HG03520 (cell line): ENCODE data around the gene BCAS1.
"Not testable (repeated sequence)": the region's sequence is repeated elsewhere in the genome, so short reads cannot be mapped to it uniquely, and the experiment has no call there.

ENCODE experiments used
- ATAC-seq: cut with Tn5 transposase; IDR thresholded peaks from one replicate; pipeline ENCODE4 v1.9.1; 2021; ENCODE audit warnings: mild to moderate bottlenecking, moderate library complexity; ENCODE audit not compliant: unreplicated experiment

BCAS1 gene

GRCh38 chr20:53933232-53933846, 137.1 kb downstream of the BCAS1 start:
- ATAC-seq: no peak

DNA sequence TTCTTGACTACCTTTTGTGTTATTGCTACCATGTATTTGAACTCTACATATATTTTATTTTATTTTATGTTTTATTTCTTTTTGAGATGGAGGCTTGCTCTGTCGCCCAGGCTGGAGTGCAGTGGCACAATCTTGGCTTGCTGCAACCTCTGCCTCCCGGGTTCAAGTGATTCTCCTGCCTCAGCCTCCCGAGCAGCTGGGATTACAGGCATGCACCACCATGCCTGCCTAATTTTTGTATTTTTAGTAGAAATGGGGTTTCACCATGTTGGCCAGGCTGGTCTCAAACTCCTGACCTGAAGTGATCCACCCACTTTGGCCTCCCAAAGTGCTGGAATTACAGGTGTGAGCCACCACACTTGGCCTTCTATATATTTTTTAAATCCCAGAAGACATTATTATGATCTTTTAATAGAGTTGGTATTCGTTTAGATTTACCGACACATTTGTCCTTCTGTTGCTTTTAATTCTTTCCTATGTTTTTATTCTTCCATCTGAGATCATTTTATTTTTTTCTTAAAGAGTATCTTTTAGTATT, 137.7 kb downstream of the BCAS1 start:
- not testable (repeated sequence) for ATAC-seq

GRCh38 chr20:53931597-53931996, 138.8 kb downstream of the BCAS1 start:
- ATAC-seq: no peak

DNA sequence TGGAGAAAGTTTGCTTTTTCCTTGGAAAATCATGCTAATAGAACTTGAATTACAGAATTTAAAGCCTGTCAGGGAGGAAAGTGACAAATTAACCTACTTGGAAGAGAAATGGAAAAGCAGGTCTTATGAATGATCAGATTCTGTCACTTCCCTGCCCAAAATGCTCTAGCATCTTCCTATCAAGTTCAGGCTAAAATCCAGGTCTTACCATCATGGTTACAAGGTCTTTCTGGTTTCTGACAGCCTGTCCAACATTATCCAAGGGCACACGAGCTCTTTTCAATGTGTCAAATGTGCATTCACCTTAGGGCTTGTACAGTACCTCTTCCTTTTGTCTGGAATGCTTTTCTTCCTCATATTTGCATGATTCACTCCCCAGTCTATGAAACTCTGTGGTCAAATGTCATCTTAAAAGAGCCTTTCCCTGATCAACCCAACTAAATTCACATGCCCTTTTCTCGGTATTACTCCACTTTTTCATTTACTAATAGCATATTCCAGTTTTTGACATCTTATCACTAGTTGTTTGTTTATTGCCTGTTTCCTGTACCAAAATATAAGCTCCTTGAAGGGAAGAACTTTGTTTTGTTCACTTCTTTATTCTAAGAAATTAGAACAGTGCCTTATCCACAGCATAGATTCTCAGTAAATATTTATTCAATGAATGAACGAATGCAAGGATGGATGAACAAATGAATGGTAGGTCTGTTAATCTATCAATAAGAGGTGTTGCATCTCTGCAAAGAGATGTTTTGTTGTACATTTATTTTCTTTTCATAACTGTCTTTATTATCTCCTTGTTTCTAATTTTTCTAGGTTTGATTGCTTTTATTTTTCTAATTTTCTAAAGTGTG, 139.5 kb downstream of the BCAS1 start:
- no peak for ATAC-seq

DNA sequence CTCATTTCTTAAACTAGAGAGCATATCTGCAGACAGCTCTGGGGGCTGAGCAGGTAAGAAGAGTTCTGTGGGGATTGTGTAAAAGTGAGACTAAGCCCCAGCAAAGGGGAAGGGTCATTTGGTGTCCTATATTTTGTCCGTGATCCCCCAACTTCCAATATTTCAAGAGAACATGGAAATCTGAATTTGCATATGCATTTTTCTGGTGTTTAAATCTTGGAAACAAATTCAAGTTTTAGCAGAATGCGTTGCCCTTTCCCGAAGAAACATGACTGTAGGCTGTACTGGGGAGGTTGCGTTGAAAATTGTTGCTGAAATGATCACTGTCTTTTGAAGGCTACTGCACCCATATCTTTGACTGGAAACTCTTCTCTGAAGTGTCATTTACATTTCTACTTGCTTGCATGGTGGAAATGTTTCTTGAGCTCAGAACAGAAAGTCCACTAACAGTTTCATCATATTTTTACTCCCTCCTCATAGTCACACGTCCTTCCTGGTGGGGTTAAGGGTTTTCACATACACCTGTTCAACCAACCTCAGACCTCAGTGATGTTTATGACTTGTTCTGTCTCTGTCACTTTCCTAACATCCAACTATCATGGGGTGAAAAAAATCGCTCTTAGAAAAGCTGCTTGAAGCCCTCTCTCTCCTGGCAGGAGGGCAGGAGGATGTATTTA, 140.3 kb downstream of the BCAS1 start:
- peak; percentile 71 for ATAC-seq

GRCh38 chr20:53929399-53929798, 141.0 kb downstream of the BCAS1 start:
- no peak for ATAC-seq

DNA sequence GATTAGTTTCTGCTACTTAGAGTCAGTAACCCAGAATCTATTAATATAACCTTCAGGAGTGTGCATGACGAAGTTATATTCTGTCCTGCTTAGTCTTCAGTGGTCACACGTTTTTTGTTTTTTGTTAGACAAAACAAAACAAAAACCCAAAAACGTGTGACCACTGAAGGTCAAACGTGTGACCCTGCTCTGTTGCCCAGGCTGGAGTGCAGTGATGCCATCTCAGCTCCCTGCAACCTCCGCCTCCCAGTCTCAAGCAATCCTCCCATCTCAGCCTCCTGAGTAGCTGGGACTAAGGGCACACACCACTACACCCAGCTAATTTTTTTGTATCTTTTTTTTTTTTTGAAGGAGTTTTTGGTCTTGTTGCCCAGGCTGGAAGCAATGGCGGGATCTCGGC, 142.4 kb downstream of the BCAS1 start:
- no peak for ATAC-seq

GRCh38 chr20:53926428-53927028, 143.9 kb downstream of the BCAS1 start:
- peak; percentile 55 for ATAC-seq

DNA sequence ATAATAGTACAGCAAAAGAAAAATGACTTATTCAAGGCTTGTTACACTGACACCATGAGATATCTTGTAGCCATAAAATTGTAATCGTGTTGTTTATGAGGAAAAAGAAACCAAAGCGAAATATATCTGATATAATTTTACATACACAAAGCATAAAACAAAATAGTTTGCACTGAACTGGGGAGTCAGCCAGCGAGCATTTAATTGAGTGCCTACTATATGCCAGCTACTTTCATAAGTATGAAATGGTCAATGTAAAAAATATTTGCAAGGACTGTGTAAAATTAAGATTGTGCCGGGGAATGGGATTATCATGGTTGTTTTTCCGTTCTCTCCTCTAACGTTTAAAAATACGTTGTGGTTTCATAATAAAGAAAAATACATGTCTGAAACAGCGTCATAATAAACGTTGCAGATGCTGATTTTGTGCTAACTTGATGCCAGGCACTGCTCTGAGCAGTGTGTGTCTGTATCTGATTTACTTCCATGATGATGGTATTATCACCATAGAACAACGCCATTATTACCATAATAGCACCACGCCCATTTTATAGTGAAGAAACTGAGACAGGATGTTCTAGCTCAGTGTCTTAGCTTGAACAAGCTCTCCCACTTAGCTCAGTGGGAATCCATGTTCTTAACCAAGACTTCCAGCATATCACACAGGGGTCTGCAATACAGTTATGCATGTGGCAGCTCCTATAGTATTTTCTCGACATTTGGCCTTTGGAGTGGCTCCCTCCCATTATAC, 144.6 kb downstream of the BCAS1 start:
- ATAC-seq: no peak

DNA sequence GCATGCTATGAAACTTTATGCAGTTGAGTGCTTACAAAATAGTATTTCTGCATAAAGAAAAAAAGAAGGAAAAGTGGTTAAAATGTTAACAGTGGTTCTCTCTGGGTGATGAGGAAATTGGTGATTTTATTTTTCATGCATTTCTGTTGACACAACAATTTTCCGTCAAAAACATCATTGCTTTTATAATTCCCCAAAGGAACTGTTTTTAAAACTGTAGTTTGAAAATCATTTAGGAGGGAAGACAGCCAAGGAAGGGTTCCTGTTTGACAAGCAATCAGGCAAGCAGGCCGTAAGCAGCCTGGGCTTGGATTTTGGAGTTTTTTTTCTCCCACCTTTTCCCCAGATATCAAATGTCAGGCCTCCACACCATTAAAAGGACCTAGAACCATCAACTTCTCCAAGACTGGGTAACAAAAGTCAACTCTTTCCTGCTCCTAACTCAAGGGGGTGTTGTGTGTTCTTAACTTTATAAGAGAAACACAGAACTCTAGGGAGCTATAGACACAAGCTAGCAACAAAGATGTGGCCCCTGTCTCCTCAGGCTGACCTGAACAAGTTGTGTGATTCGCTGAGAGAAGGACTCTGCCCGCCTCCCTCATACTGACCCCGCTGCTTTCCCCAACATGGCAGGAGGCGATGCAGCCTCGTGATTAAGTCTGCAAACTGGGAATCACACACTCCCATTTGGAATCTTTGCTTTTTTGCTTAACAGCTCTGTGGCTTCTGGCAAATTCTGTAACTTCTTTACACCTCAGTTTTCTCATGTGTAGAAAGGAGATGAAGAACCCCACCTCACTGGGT, 146.6 kb downstream of the BCAS1 start:
- ATAC-seq: no peak

DNA sequence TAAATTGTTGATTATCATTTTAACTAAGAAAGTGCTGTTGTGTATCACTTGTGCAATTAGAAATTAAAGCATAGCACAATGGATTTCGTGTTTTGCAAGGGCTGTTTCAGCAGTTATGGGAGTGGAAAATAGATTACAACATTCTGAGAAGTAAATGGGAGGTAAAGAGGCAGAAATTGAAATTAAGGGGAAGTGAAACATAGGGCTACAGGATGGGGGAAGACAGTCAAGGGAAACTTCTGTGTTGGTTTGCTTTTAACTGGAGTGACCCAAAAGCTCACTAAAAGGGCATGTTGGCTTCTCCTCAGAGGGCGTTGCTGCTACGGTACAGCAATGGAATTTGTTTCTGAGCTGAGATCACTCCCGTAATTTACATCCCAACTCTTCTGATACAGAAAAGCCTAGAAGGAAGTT, 147.5 kb downstream of the BCAS1 start:
- ATAC-seq: peak; percentile 52

DNA sequence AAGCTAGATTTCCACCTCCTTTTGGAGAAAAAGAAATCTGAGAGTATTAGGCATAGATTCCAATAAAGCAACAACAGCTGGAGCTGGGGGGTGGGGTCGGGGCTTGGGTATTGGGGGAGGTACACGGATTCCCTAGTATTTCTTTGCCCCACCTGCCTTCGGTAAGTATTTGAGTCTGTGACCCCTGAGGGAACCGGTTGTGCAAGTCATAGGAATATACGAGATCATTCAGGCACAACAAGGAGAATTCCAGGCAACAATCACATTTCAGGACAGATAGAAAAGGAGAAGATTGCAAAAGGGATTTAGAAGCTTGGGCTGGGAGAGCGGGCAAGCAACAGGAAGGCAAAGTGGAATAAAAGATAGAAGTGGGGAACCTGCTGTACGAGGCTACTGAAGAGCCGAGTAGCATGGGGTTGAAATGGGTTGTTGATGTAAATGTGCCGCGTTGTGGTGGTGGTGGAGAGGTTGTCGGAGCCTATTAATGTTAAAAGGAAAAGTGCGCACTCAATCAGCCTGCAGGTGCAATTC, 148.9 kb downstream of the BCAS1 start:
- no peak for ATAC-seq

- no peak for ATAC-seq
These were observed 149.6 kb downstream of the BCAS1 start for GRCh38 chr20:53920647-53921245.

DNA sequence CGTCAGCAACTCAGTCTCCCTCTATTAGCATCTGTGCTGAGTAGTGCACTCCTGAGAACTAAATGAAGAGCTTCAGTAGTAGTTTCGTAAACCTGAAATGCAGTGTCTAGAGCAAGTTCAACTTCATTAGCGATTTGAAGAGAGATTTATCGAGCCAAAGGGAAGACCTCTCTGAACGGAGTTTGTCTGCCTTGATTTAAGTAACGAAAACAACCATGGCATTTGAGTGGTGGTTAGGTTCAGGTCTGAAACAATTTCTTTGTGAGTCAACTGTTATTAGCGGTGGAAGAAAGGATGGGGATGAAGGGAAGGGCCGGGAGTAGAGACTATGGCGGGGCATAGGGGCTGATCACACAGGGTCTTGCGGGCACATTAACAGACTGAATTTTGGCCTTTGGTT, 150.5 kb downstream of the BCAS1 start:
- no peak for ATAC-seq

- no peak for ATAC-seq
These were observed 151.4 kb downstream of the BCAS1 start for GRCh38 chr20:53918949-53919361.

DNA sequence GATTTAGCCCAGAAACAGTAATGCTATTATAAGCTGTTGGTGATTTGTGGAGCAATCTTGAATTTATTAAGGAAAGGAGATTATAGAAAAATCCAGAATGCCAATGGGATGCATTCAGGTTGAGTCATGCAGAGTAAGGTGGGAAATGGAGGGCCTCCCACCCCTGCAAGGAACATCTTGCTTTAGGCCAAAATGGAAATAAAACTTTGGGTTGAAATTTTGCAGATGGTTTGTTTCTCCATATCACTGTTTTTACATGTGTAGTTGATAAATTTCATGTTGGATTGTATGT, 152.4 kb downstream of the BCAS1 start:
- no peak for ATAC-seq

- ATAC-seq: peak; percentile 74
These were observed 153.0 kb downstream of the BCAS1 start for GRCh38 chr20:53917145-53918019.

DNA sequence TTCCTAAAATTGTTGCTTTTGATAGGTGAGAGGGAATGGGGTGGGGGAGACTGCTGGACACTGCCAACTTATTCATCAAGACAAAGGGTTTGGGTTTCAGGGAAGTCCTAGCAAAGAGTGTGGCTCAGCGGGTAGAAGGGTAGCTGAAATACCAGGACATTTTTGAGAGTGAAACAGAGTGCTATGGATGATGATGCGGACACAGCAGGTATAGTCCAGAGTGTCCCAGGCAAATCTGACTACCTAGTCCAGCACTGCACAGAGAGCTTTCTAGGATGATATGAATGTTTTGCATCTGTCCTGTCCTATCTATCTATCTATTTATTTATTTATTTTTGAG, 154.3 kb downstream of the BCAS1 start:
- ATAC-seq: no peak
